Activated T-helper 1 cell treated with Interleukin-2 at 50 U/mL for 16 hours (primary cell): ENCODE results near the gene ADAMTSL4.
"Not testable (repeated sequence)": the region's sequence is repeated elsewhere in the genome, so short reads cannot be mapped to it uniquely, and the experiment has no call there.

ENCODE experiments used
- DNase-seq: peaks from one replicate; pipeline ENCODE4 v3.0.0-alpha.2; 2020; ENCODE audit warnings: low read depth

Gene ADAMTSL4

GRCh38 chr1:150555198-150555970 lies 6.2 kb downstream of the ADAMTSL4 start:
- DNase-seq, result no peak

DNA sequence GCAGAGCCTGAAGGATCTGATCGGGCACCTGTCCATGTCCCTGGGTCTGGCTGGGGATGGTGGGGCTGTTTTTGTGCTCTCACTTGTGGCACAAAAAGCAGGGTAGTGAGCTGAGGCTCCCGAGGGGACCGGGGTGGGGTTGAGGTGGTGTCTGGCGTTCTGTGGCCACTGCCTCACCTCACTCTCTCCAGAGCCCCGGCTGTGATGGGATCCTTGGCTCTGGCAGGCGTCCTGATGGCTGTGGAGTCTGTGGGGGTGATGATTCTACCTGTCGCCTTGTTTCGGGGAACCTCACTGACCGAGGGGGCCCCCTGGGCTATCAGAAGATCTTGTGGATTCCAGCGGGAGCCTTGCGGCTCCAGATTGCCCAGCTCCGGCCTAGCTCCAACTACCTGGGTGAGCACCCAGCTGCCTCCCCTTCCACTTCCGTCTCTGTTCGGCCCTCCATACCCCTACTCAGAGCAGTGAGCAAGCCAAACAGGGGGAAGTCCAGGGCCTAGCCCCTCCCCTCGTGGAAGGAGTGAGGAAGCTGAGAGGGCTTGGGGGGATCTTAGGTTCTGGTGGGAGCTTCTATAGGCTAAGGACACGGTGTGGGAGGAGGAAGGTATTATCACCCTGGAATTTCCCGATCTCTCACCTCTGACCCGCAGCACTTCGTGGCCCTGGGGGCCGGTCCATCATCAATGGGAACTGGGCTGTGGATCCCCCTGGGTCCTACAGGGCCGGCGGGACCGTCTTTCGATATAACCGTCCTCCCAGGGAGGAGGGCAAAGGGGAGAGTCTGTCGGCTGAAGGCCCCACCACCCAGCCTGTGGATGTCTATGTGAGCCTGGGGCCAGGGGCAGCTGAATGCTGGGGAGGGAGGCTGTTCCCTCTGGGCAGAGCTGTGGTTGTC lies 7.0 kb downstream of the ADAMTSL4 start:
- DNase-seq, result no peak

DNA sequence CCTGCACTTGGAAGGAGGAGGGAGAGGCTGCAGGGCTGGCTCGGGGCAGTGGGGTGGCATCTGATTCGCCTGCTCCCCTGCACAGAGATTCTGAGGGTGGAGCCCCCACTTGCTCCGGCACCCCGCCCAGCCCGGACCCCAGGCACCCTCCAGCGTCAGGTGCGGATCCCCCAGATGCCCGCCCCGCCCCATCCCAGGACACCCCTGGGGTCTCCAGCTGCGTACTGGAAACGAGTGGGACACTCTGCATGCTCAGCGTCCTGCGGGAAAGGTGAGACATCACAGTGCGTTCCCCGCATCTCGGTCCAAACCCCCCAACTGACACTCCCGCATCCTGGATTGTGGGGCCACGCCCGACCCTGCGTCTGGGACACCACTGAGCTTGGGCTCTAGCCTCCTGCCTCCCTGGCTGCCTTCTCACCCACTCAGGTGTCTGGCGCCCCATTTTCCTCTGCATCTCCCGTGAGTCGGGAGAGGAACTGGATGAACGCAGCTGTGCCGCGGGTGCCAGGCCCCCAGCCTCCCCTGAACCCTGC lies 7.9 kb downstream of the ADAMTSL4 start:
- DNase-seq, result no peak

DNA sequence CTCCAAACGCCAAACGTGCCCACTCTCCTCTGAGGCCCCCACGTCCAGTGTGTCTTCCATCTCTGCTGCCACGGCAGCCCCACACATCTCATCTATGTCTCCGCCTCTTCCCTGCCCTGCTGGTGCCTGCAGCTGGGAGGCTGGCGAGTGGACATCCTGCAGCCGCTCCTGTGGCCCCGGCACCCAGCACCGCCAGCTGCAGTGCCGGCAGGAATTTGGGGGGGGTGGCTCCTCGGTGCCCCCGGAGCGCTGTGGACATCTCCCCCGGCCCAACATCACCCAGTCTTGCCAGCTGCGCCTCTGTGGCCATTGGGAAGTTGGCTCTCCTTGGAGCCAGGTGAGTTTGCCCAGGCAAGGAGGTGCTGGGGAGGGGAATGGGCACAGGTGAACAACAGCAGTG lies 8.6 kb downstream of the ADAMTSL4 start:
- no peak for DNase-seq

GRCh38 chr1:150558303-150558704 lies 9.1 kb downstream of the ADAMTSL4 start:
- no peak for DNase-seq

GRCh38 chr1:150558761-150559655 lies 9.8 kb downstream of the ADAMTSL4 start:
- DNase-seq, result no peak

DNA sequence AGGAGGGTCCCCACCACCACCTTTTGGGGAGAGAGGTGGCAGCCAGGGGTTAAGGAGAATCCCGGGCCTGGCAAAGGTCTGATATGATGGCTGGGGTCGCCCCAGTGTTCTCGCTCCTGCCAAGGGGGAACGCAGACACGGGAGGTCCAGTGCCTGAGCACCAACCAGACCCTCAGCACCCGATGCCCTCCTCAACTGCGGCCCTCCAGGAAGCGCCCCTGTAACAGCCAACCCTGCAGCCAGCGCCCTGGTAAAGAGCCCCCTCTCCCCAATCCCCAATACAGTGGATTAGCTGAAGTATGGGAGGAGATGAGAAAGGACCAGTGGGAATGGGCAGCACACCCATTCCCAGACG lies 10.4 kb downstream of the ADAMTSL4 start:
- DNase-seq, result no peak

- peak; percentile 48 for DNase-seq
These were observed 10.8 kb downstream of the ADAMTSL4 start for GRCh38 chr1:150560011-150560438.

- DNase-seq, result peak; percentile 69
These were observed 11.5 kb downstream of the ADAMTSL4 start for GRCh38 chr1:150560576-150561253.

DNA sequence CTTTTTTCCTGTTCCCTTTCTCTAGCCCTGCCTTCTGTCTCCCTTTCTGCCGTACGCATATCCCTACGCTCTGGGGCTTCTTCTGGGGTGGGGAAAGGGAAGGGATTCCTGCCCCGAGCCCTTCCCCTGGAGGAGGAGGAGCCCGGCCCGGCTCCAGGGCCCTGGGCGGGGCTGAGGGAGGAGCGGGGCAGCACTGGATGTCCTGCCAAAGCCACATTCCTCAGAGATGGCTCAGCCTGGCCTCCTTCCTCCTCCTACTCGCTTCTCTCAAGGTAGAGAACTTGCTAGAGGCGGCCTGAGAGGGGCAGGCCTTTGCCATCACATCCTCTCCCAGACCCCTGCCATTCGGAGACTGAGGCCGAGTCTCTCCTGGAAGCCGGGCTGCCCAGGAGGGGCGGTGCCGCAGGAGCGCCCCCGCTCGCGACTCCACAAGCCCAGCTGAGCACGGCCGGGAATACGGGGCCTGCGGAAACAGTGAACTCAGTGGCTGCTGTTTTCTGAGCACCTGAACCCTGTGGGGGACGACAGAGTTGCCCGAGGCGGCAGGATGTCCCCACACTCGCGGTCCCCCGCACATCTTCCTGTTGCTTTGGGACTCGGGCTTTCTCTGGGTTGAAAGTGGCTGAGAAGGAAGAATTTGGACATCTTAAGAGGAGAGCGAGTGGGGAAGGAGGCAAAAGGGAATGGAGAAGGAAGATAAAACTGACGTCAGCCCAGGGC lies 12.2 kb downstream of the ADAMTSL4 start:
- peak; percentile 42 for DNase-seq

- DNase-seq, result peak; percentile 71
These were observed 12.8 kb downstream of the ADAMTSL4 start for GRCh38 chr1:150561974-150562445.

DNA sequence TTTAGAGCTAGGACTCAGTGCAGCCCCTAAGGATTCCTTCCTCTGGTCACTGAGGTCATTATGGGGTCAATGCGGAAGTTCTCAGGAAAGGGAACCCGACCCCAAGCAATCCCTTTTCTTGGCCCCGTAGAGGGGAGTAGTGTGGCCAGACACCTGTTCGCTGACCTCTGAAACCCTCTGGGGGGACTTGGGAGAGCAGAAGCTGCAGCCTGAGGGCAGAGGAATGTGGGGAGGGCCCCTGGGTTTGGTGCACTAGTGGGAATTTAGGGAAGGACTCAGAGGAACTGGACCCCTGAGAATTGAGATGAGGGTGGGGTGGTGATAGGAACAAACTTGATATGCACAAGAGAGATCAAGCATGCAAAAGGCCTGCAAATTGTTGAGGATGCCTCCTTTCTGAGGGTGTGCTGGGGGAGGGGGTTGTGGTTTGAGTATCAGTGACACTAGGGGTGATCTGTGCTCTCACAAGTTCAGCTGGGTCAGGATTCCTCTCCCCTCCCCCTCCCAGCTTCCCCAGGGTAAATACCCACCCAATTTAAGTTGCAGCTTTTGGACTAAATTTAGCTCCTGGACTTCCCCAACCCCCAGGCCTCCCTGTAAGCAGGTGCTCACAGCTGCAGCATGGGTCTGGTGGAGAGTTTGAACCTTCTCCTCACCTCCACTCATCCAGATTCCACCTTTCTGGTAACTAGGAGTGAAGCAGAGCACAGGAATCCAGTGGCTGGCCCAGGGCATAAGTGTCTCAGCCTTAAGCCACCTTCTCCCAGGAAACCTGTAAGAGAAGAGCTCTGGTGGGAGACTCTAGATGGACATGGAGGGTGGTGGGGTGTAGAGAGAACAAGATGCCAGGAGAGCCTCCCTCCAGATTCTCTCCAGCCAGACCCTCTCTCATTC lies 13.5 kb downstream of the ADAMTSL4 start:
- peak; percentile 44 for DNase-seq

GRCh38 chr1:150563340-150564038 lies 14.3 kb downstream of the ADAMTSL4 start:
- DNase-seq, result no peak

- no peak for DNase-seq
These were observed 15.1 kb downstream of the ADAMTSL4 start for GRCh38 chr1:150564051-150564991.

DNA sequence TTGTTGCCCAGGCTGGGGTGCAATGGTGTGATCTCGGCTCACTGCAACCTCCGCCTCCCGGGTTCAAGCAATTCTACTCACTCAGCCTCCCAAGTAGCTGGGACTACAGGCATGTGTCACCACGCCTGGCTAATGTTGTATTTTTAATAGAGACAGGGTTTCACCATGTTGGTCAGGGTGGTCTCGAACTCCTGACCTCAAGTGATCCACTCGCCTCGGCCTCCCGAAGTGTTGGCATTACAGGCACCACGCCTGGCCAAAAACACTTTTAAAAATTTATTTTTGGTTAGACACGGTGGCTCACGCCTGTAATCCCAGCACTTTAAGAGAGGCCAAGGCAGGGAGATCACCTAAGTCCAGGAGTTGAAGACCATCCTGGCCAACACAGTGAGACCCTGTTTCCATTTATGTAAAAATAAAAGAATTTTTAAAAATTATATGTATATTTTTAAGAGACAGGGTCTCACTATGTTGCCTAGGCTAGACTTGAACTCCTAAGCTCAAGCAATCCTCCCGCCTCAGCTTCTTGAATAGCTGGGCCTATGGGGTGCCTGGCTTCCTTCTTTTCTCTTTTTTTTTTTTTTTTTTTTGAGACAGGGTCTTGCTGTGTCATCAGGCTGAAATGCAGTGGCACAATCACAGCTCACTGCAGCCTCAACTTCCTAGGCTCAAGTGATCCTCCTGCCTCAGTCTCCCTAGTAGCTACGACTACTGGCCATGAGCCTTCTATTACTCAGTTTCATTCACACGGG lies 16.2 kb downstream of the ADAMTSL4 start:
- not testable (repeated sequence) for DNase-seq

DNA sequence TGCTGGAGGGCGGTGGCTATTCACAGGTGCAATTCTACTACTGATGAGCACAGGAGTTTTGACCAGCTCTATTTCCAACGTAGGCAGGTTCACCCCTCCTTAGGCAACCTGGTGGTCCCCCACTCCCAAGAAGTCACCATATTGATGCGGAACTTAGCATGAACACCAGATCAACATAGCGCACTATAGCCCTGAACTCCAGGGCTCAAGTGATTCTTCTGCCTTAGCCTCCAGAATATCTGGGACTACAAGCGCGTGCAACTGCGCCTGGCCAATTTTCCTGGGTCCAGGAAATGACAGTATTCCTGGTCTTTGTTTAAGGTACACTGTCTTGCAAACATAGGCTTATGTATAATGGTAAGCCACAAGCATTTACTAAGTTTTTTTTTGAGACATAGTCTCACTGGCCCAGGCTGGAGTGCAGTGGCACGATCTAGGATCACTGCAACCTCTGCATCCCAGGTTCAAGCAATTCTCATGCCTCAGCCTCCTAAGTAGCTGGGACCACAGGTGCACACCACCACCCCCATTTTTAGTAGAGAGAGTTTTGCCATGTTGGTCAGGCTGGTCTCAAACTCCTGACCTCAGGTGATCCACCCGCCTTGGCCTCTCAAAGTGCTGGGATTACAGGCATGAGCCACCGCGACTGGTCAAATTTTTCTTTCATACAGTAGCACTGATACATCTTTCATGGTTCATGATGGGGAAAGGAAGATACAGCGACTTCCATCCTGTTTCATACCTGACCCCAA lies 17.6 kb downstream of the ADAMTSL4 start:
- no peak for DNase-seq
